H1 (cell line): ENCODE data around the gene CCDC88C. TPM values are rescaled to one million over a fixed set of nuclear protein-coding genes. Genes with fewer than 3 reads are reported as not detected.

ENCODE experiments used
- CHD7 ChIP-seq: fragments of 300-600 bp; sonication (generic); IDR thresholded peaks from 2 replicates; pipeline ENCODE4 v1.7.1; 2012; ENCODE audit warnings: low read length, moderate library complexity, mild to moderate bottlenecking, inconsistent platforms; ENCODE audit not compliant: insufficient replicate concordance
- TAF1 ChIP-seq: IDR thresholded peaks from 2 replicates; pipeline ENCODE4 v1.6.1; 2011; ENCODE audit warnings: mild to moderate bottlenecking, low read depth, low read length
- polyA plus RNA-seq, 7 experiments: library from polyadenylated mRNA; depleted of rRNA in 3 of 7; stranded (reverse) in 5 of 7; unstranded in 2 of 7; fragments of >200 nt in 5 of 7; fragments of 200-250 nt in 2 of 7; gene quantifications; 1 replicate in 5 of 7; 2 replicates in 1 of 7; 4 replicates in 1 of 7; pipeline versions ENCODE4 v1.2.1 to v1.2.3, GENCODE V29; 2011 to 2013; ENCODE audit warnings: missing spikeins in 2 of 7, mixed read lengths in 2 of 7
- total RNA-seq: library from RNA; stranded (reverse); fragmentation: NEBNext Ultra II Directional; extraction: Animal tissue kit (Norgen Biotek cat#: 25700); gene quantifications from 2 replicates; pipeline ENCODE4 v1.2.1, GENCODE V29; 2021

The CCDC88C gene
- total and polyA plus RNA-seq, 2 of the 8 experiments (the other 6 are each of a cell fraction or from before 2014, with no cell fraction given), result 10.3 to 57.7 TPM

- TF ChIP-seq CHD7 (no peak), TAF1 (no peak)
Observed at GRCh38 chr14:91246051-91246852, 171.4 kb downstream of the CCDC88C start (continued).
